Lung (tissue), 16 donors: ENCODE results near the gene IL11RA. TPM values are rescaled to one million over a fixed set of nuclear protein-coding genes. Genes with fewer than 3 reads are reported as not detected.

ENCODE experiments used
- ATAC-seq: fragments of 200-7000 bp; cut with Tn5 transposase; one replicate; pipeline ENCODE4 v1.9.1; 2020; ENCODE audit warnings: moderate number of reproducible peaks; ENCODE audit not compliant: insufficient read depth, low FRiP score
- DNase-seq, 3 donors: peaks; one replicate each; pipeline ENCODE4 v3.0.0-alpha.2; 2013 to 2017
- H3K27ac ChIP-seq, 2 donors: one replicate each; pipeline ENCODE4 v1.5.1; 2013; ENCODE audit warnings: mild to moderate bottlenecking in 2 of 2, moderate library complexity in 2 of 2, control low read depth in 1 of 2, inconsistent platforms in 1 of 2, low read depth in 1 of 2, low read length in 1 of 2
- H3K27me3 ChIP-seq, 3 donors: one replicate each; pipeline ENCODE4 v1.5.1; 2013; ENCODE audit warnings: low read length in 2 of 3; ENCODE audit not compliant: control insufficient read depth in 3 of 3, insufficient read depth in 3 of 3
- H3K36me3 ChIP-seq, 4 donors: one replicate each; pipeline ENCODE4 v1.5.1; 2013; ENCODE audit warnings: low read length in 4 of 4, mild to moderate bottlenecking in 1 of 4, moderate library complexity in 1 of 4; ENCODE audit not compliant: control insufficient read depth in 4 of 4, insufficient read depth in 4 of 4
- H3K4me1 ChIP-seq, 5 donors: one replicate each; pipeline ENCODE4 v1.5.1; 2013; ENCODE audit warnings: low read length in 5 of 5, mild to moderate bottlenecking in 2 of 5, moderate library complexity in 1 of 5; ENCODE audit not compliant: control insufficient read depth in 5 of 5, insufficient read depth in 5 of 5
- H3K4me3 ChIP-seq: one replicate; pipeline ENCODE4 v1.5.1; 2013; ENCODE audit warnings: mild to moderate bottlenecking, control low read depth, moderate library complexity
- H3K9ac ChIP-seq, 2 donors: one replicate each; pipeline ENCODE4 v1.5.1; 2013; ENCODE audit warnings: low read length in 2 of 2, control low read depth in 1 of 2; ENCODE audit not compliant: insufficient read depth in 1 of 2
- H3K9me3 ChIP-seq, 4 donors: one replicate each; pipeline ENCODE4 v1.5.1; 2013; ENCODE audit warnings: low read length in 3 of 4, mild to moderate bottlenecking in 1 of 4, moderate library complexity in 1 of 4; ENCODE audit not compliant: control insufficient read depth in 4 of 4, insufficient read depth in 3 of 4
- WGBS, 2 donors: extraction: QIAGEN DNeasy Blood & Tissue Kit; methylation state at CpG; one replicate each; pipeline ENCODE4 v1.1.7; 2013; 5-methylcytosine and 5-hydroxymethylcytosine counted together
- long read RNA-seq, 5 donors: transcript quantifications; one replicate each; lab custom pipeline, GENCODE V29; 2026
- polyA plus RNA-seq, 2 donors: library from polyadenylated mRNA; stranded (reverse); fragments of 200-250 nt; gene quantifications; one replicate each; pipeline ENCODE4 v1.2.1, GENCODE V29; 2013
- total RNA-seq, 2 donors: library from RNA; depleted of rRNA in 1 of 2; stranded (reverse); fragments of >200 nt in 1 of 2; gene quantifications; one replicate each; pipeline ENCODE4 v1.2.1, GENCODE V29; 2014 to 2021
- TF ChIP-seq, protein P1 (sequence below): IDR thresholded peaks from 2 replicates; pipeline ENCODE4 v1.5.1; 2012; ENCODE audit warnings: mild to moderate bottlenecking; ENCODE audit errors: control extremely low read depth, extremely low read depth
- donor health status: control.
- donor health status: control.
- donor health status: Bipolar disorder and iron deficiency.
- donor health status: healthy.
- donor health status: DM: yes; HTN: yes; CAD: no.

IL11RA gene
- total RNA-seq (10 to 100 TPM; 14.5 to 30.5 TPM), polyA plus RNA-seq (10 to 100 TPM in 1 of 2 donors, 1 to 10 TPM in 1; 5.5 to 10.7 TPM)
- long read RNA-seq, donor 1, partial matches to known transcripts, result 31 of 38 reads
- long read RNA-seq, donor 1, other reads (novel, unspliced or antisense), result 0 of 38 reads
- long read RNA-seq, donor 2, partial matches to known transcripts, result 13 of 19 reads
- long read RNA-seq, donor 2, other reads (novel, unspliced or antisense), result 0 of 19 reads
- long read RNA-seq, donor 3, partial matches to known transcripts, result 0 of 1 reads
- long read RNA-seq, donor 3, other reads (novel, unspliced or antisense), result 0 of 1 reads
- long read RNA-seq, donor 4, partial matches to known transcripts, result 0 of 4 reads
- long read RNA-seq, donor 4, other reads (novel, unspliced or antisense), result 0 of 4 reads
- long read RNA-seq, donor 5, partial matches to known transcripts, result 24 of 32 reads
- long read RNA-seq, donor 5, other reads (novel, unspliced or antisense), result 0 of 32 reads

DNA sequence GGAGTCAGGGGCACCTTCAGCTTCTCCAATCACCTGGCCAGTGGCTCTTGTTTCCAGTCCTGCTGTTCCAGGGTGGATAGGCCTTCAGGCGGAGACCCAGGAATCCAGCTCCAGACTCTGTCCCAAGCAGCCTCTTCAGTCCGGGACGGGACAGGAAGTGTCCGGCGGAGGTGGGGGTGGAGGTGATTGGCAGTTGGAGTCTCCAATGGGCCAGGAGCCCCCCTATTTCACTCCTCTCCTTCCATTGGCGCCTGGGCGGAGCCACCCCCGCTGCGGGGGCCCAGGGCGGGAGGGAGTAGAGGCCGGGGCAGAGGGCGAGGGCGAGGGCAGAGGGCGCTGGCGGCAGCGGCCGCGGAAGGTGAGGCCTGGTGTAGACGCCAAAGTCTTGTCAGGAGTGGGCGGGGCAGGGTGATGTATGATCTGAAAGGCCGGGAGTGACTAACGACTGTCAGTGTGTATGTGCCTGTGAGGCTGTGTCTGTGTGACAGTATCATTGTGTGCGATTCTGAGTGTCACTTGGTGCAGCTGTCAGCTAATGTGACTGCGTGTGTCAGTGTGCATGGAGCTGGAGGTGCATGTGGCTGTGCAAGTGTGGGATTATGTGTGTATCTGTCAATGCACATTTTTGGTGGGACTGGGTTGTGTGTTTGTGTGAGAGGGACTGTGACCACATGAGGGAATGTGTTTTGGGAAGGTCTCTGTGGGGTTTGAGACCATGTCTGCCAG is at the start of gene IL11RA:
Gene IL11RA, plus strand, starts transcription at position 310 of the 726 bp plus-strand sequence. CDS start 3,033 bp downstream, outside the sequence.
- H3K36me3 ChIP-seq, result peaks cover 0 to 23% (median 18%) of the 10 kb centered on the region in 4 donors
- peak within 1 kb of the TSS in 1 of 2 donors; percentile 44 for H3K9ac ChIP-seq
- DNase-seq (peak; percentile 83 to 95 (median 86)), ATAC-seq (peak; percentile 73)
- no peaks in the 10 kb centered on the region for H3K27me3 ChIP-seq
- peak within 1 kb of the TSS; percentile 81 to 88 for H3K27ac ChIP-seq
- H3K9me3 ChIP-seq, result no peaks in the 10 kb centered on the region
- 13 to 22% methylated on average over 24 of the region's 24 CpGs for WGBS, 2 donors
- H3K4me1 ChIP-seq, result peaks cover 12 to 63% (median 37%) of the 10 kb centered on the region in 5 donors
- H3K4me3 ChIP-seq, result peak within 1 kb of the TSS; percentile 30
- TF ChIP-seq, protein P1, sequence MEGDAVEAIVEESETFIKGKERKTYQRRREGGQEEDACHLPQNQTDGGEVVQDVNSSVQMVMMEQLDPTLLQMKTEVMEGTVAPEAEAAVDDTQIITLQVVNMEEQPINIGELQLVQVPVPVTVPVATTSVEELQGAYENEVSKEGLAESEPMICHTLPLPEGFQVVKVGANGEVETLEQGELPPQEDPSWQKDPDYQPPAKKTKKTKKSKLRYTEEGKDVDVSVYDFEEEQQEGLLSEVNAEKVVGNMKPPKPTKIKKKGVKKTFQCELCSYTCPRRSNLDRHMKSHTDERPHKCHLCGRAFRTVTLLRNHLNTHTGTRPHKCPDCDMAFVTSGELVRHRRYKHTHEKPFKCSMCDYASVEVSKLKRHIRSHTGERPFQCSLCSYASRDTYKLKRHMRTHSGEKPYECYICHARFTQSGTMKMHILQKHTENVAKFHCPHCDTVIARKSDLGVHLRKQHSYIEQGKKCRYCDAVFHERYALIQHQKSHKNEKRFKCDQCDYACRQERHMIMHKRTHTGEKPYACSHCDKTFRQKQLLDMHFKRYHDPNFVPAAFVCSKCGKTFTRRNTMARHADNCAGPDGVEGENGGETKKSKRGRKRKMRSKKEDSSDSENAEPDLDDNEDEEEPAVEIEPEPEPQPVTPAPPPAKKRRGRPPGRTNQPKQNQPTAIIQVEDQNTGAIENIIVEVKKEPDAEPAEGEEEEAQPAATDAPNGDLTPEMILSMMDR, result no peak

DNA sequence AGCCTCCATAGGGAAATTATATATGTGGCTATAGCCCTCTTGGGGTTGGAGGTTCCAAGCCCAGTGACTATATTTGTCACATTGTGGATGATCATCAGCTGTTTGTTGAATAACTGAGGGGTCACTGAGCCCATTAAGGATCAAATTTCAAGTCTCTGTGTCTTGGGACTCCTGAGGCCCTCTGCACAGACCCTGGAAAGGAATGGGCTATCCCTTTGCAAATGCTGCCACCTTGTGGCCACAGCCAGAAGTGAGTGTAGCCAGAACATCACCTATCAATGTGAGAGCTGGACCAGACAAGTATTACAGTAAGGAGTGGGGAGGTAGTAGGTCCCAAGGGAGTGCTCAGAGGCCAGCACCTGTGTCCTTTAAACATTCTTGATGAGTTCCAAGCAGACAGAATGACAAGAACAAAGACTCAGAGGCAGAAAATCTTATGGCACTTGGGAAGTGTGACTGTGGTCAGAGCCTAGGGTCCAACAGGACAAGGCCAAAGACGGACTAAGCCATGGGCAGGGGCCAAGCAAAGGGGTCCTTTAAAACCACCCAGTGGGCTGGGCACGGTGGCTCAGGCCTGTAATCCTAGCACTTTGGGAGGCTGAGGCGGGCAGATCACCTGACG is 48.3 kb upstream of the IL11RA start:
- Histone ChIP-seq H3K9me3 (no peaks in the 10 kb centered on the region), H3K9ac (no peak overlapping the region), H3K36me3 (no peaks in the 10 kb centered on the region), H3K27ac (no peak overlapping the region), H3K4me3 (no peak overlapping the region), H3K27me3 (peaks cover 0 to 3% (median 0%) of the 10 kb centered on the region in 3 donors), H3K4me1 (no peaks in the 10 kb centered on the region)
- TF ChIP-seq, protein P1, result peak; percentile 95
- ATAC-seq, result peak; percentile 93
- DNase-seq, result peak; percentile 88 to 89 (median 88)
- WGBS, 2 donors, result 63% methylated on average over 4 of the region's 4 CpGs

DNA sequence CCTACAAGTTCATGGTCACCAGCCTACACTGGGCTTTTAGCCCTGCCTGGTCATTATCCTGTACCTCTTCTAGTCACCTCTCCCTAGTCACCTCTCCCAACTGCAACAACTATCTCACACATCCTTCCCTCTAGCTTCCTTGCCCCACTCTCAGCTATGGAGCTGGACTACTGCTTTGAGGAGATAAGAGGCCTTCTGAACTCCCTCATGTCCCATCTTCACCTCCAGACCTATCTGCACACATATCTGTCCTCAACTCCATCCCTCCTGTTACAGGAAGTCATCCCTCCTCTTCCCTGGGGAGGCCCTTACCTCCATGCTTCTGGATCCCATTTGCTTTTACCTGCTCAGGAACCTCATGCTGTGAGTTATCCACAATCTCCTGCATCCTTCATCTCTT is 45.8 kb upstream of the IL11RA start:
- DNase-seq, result no peak
- Histone ChIP-seq H3K27me3 (peaks cover 0 to 3% (median 0%) of the 10 kb centered on the region in 3 donors), H3K4me3 (no peak overlapping the region), H3K9me3 (no peaks in the 10 kb centered on the region), H3K36me3 (no peaks in the 10 kb centered on the region), H3K9ac (no peak overlapping the region), H3K4me1 (peaks cover 1 to 9% (median 6%) of the 10 kb centered on the region in 5 donors), H3K27ac (no peak overlapping the region)
- no peak for ATAC-seq
- TF ChIP-seq, protein P1, result no peak
